HG02798 (cell line): ENCODE data around the gene TBC1D2.
A peak's percentile ranks its signal among the peaks of the same experiment; 100 is the strongest.
"Not testable (repeated sequence)": the region's sequence is repeated elsewhere in the genome, so short reads cannot be mapped to it uniquely, and the experiment has no call there.

Source experiments
- ATAC-seq: cut with Tn5 transposase; IDR thresholded peaks from one replicate; pipeline ENCODE4 v1.9.1; 2021; ENCODE audit warnings: mild to moderate bottlenecking; ENCODE audit not compliant: unreplicated experiment, poor library complexity

The TBC1D2 gene

DNA sequence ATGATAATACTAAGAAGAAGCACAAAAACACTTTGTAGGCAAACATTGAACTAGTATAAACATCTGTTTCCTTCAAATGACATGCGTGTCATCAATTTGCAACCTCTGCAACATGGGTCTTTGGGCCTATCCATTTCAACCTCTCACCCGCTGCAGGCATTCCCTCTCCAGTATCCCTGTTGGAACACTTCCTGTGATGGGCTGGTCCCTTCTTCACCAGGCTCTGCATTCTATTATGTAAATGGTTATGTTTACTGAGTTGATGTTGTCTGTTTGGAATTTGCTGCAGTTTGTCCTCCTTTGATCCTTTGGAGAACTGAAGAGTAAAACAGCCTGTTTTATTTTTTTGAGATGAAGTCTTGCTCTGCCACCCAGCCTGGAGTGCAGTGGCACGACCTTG lies 16.6 kb upstream of the TBC1D2 start:
- ATAC-seq: no peak

DNA sequence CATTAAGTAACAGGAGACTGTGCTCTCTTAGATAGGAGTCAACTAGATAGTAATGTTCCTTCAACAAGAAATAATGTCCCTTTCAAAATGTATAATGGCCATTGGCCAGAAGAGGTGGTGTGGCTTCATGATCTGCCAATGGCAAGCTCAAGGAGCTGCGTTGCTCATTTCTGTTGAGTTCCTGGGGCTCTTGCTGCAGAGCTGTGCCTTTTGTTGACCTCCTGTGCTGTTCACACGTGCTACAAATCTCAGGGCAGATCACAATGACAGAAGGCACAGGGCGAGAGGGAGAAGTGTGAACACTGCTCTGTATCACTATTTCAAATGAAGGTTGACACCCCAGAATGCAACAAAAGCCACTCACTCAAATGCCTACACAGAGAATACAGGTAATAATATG lies 16.0 kb upstream of the TBC1D2 start:
- ATAC-seq: no peak

DNA sequence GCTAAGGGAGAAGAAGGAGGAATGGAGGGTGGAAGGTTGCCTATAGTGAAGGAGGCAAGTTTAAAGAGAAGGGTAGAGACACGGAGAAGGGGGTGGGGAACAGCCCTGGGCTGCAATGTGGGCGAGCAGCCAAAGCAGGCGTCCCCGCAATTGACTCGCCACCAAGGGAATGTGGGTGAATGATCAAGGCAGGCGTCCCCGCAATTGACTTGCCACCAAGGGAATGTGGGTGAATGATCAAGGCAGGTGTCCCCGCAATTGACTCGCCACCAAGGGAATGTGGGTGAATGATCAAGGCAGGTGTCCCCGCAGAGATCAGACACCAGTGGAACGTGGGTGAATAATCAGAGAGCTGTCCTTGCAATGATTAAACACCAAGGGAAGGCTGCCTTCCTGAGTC lies 14.8 kb upstream of the TBC1D2 start:
- not testable (repeated sequence) for ATAC-seq

DNA sequence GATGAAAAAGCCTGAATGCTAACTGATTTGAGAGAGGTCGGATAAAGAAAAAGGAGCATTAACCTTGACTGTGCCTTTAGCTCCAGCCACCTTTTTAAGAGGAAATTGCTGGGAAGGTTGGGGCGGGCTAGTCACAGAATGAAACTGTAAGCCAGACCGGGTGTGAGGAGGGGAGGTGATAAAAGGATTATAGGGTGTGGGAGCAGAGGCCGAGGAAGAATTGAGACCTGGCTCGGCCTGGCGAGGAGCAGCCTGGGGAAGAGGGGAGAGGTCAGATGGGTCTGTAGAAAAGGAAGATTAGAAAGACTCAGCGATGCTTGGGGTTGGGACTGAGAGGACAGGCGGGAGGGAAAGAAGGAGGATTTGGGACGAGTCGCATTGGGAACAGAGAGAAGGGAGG lies 14.2 kb upstream of the TBC1D2 start:
- not testable (repeated sequence) for ATAC-seq

DNA sequence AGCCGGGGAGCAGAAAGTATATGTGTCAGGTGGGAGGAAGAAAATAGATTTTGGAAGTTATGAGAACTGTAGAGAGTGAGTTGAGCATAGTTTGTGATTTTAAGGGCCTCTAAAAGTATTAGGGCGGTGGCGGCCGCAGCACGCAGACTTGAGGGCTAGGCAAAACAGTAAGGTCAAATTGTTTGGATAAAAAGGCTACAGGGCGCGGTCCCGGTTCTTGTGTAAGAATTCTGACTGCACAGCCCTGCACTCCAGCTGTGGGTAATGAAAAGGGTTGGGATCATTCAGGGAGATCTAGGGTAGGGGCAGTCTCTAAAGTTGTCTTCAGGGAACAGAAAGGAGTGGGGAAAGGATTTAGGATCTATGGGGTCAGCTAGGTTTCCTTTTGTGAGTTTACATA lies 12.1 kb upstream of the TBC1D2 start:
- ATAC-seq: not testable (repeated sequence)

DNA sequence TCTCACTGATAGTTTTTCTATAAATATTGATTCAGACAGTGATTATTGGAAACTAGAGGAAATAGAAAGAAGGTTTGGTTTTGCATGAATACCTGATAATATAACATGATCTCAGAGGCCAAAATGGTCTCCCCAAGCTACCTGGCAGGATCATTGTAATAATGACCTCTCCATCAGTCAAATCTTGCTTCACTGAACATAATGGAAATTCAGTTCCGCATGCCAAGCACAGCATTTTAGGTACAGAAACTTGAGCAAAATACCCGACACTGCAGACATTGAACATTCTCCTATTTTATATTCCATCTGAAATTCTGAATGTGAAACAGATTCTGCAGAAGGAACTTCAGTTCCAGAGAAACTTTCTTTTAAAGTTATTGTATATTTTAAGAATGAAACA lies 9.1 kb upstream of the TBC1D2 start:
- ATAC-seq: no peak

DNA sequence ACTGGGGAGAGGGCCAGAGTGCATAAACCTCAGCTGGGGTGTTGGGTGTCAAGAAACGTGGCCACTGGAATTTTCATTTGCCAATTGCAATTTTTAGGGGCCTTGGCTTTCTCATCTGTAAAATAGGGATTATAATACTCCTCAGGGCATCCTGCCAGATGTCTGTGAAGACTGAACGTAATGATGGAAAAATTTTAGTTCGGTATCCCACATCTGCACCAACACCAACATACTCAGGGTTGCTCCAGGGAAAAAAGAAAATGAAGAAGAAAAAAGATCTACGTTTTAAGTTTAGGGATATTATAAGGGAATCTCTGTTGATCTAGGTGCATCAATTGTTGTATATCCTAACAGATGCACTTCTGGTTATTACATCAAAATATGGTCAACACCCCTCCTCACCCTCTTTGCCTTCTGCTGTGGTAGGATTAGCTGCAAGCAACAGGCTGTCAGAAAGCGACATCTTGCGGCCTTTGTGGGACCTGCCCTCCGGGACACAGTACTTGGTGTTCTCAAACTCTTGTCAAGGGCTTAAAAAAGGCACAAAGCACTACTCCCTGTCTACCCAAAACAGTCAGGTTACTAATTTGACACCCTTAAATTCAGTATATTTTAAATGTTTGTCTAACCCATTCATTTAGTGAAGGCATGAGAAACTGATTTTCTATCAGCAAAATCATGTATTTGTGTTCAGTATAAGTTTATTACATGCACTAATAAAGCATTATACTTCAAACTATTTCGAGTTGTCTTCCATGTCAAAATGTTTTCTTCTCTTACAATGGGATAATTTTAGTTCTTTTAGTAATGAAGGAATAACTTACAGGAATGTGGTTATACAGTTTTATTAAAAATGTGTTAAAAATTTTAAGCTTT lies 8.3 kb upstream of the TBC1D2 start:
- peak; percentile 85 for ATAC-seq

DNA sequence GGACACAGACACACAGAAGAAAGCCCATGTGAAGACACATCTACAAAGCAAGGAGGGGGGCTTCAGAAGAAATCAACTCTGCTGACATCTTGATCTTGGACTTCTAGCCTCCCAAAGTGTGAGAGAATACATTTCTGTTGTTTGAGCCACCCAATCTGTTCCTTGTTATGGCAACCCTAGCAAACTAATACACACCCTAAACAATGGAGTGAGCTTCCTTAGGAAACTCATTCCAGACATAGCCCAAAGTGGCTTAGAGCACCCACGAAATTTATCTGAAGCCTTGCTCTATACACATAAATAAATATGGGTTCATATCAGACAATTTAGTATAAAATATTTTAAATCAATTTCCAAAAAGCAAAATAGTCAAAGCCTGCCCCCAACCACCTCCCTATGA lies 7.6 kb upstream of the TBC1D2 start:
- no peak for ATAC-seq

DNA sequence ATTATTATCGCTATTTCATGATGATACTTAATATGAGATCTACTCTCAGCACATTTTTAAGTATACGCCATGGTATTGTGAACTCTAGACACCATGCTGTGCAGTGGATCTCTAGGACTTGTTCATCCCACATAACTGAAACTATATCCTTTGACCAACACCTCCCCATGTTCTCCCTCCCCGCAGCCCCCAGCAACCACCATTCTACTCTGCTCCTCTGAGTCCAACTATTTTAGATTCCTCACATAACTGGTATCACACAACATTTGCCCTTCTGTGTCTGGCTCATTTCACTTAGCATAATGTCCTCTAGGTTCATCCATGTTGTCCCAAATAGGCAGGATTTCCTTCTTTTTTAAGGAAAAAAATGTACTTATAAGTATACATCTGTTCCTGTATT lies 6.6 kb upstream of the TBC1D2 start:
- ATAC-seq: no peak

DNA sequence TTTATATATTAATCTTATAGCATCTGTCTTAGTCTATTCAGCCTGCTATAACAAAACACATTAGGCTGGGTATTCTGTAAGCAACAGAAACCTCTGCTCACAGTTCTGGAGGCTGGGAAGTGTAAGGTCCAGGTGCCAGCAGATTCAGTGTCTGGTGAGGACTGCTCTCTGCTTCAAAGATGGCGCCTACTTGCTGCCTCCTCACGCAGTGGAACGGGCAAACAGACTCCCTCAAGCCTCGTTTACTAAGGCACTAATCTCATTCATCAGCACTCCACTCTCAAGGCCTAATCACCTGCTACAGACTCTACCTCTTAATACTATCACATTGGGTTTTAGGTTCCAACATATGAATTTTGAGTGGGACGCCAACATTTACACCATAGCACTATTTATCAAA lies 5.2 kb upstream of the TBC1D2 start:
- no peak for ATAC-seq

DNA sequence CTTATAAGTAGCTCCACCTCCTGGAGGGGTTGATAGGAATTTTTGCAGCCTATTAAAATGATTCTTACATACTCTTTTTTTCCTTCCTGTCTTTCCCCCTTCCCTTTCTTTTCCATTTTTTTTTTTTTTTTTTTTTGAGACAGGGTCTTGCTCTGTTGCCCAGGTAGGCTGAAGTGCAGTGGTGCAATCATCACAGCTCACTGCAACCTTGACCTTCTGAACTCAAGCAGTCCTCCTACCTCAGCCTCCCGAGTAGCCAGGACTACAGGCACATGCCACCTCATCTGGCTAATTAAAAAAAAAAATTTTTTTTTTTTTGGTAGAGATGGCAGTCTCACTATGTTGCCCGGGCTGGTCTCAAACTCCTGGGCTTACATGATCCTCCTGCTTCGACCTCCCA lies 4.3 kb upstream of the TBC1D2 start:
- no peak for ATAC-seq

DNA sequence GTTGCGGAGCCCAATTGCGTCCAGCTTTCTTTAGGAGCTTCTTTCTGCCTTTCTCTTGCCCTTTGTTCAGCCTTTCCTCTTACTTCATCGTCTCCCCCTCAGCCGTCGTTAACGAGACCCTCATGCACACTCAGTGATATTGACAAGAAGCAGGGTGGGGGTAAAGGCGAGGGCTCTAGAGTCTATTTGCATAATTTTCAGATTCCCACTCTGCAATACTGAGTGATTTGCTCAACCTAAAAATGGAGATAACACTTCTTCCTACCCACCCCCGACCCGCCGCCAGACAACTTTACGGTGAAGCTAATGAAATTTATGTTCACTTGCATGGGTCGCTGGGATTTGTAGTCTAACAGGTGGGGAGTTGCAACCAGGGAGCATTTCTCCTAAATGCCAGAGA lies 1.3 kb upstream of the TBC1D2 start:
- ATAC-seq: no peak

DNA sequence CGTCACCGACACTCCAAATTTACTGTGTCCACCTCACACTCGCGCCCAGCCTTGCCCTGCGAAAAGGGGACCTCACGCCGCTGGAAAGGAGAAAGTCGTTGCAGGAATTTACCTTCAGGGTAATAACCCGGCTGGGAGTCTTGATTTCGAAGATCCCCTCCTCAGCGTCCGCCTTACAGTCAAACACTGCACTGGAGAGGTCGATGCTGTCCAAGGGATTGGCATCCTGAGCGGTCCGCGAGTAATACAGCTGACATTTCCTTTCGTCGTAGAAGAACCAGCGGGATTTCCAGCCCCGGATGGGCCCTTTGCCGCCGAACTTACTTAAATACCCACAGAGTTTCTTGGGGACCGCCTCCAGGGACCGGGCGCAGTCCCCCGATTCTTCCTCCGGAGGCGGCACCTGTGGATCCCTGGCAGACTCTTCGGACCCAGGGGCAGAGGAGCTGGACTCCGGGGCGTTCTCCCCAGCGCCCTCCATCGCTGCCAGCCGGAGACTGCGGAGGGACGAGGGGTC lies 330 bp downstream of the TBC1D2 start:
- ATAC-seq: peak; percentile 3

DNA sequence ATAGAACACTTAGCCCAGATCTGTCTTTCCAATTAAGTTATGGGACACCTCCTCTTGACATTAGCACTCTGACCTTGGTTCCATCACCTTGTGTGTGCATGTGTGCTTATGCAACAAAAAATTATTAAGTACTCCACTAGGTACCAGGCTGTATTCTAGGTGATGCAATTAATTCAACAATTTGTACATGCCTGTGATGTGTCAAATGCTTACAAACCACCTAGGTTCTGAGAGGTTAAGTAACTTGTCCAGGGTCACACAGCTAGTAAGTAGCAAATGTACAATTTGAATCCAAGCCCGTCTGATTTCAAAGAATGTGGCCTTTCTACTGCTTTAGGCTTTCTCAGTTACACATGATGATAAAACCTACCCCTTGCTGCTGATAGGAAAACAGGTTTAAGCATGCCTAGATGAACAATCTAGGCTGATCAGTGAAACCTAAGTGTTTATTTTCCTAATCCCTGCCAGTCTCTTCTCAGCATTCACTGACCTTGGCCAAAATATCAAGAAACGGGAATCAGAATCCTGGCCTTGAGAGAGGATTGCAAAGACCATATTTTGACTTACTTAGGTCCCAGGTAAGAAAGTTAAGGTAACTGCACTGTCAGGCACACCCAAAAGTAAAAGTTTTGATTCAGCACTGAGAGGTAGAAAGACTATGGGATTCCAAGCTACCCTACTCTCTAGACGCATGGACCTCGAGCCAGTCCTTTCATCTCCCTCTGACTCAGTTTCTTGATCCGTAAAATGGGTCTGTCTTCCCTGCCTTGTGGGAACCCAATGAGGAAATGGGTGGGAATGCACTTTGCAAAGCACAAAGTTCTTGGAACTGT lies 1.0 kb downstream of the TBC1D2 start:
- no peak for ATAC-seq

DNA sequence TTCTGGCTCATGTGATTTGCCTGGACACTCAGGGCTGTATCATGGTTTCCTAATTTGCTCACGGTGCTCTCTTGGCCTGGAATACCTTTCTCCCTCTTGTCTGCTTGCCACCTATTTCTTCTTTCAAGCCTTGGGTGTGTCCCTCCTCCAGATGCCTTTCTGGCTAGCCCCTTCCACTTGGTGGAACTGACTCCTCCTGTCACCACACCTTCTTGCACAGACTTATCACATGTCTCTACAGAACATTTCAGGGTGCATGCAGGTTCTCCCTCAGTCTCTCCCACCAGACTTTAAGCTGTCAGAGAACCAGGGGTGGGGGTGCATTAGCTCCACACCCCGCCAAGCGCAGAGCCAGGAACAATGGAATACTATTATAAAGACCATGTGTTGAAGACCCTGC lies 1.9 kb downstream of the TBC1D2 start:
- no peak for ATAC-seq

DNA sequence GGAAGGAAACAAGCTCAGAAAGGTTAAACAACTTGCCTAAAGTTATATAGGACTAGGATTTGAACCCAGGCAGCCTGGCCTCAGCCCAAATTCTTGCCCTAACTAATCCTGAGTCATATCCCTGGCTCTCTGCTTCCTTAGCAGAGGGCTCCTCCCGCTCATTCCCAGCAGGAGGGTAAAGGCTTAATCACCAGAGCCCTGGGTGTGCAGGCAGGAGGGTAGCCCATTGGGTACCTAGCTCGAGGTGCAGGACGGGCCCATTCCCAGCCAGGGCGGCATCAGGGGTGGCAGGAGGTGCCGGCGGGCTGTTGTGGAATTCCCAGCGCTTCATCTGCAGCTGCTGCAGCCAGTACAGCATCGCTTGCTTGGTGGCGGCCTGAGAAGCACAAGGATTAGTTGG lies 3.9 kb downstream of the TBC1D2 start:
- no peak for ATAC-seq

DNA sequence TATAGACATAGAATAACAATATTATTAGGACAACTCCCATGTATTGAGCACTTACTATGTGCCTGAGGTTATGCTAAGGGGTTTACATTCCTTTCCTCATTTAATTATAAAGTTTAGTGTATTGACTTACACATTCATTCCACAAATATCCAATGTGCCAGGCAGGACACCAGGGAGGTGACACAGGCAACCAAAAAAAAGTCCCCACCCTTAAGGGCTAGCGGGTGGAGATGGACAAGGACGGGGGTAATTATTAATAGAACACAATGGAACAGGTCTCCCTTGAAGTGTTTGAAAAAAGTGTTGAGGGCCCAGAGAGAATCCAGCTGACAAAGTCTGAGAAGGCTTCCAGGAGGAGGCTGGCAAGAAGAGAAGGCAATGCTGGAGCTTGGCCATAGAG lies 5.7 kb downstream of the TBC1D2 start:
- ATAC-seq: no peak

DNA sequence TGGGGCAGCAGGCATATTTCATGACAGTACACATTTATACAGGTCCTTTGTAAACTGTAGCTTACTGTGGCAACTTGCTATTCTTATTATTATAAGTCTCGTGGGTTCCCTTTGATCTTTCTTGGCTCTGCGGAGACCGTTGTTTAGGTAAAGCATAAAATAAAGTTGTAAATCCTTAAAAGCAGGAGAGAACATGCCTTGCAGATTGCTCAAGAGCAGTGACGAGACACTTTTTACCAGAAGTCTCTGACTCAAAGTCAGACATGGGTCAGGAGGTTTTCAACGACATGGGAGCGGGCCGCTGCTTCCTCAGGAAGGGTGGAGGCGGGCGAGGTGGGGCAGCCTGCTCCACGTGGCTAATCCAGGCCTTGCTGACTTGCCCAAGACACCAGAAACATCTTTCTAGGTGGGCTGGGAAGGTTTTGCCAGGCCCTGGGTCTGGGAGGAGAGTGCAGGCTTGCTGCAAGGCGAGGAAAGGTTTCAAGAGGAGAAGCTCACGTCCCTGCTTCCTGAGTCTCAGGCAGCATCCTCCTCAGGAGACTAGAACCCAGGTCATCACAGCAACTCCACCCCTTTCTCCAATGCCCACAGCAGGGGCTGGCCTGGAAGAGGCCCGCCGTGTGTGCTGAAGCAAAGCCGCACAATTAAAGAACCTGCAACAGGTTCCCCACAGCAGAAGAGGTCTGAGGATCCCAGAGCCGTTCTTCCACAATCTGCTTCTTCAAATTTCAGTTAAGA lies 6.5 kb downstream of the TBC1D2 start:
- ATAC-seq: no peak

DNA sequence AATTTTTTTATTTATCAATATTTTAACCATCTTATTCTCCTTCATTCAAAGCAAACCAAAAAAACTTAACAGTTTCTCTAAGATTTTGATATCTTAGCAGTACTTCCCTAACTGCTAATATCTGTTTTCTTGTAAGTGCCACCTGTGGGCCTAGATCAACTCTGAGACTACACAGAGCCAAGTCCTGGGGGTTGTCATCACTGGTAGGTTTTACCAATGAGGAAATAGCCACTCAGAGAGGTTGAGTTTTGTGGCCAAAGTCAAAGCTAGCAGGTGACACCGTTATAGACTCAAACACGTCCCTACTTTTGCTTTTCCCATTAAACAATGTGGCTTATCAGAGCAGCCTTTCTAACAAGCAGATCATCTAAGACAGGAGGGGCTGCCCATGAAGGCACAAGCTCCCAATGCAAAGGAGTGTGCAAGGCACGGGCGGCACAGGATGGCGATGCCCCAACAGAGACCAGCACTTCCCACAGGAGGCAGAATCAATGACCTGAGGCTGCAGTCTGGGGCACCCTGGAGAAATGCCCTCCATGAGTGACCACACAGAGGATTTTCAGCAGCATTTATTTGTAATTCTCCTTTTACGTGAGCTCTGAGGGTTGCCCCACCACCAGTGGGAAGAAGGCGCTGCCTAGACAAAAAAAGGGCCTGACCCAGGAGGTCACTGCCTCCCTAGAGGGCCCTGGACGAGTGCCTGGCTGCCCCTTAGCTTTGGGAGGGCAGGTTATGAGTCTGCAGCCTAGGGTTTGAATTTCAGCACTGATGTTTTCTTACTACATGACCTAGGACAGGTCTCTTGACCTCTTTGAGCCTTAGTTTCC lies 7.4 kb downstream of the TBC1D2 start:
- ATAC-seq: no peak

DNA sequence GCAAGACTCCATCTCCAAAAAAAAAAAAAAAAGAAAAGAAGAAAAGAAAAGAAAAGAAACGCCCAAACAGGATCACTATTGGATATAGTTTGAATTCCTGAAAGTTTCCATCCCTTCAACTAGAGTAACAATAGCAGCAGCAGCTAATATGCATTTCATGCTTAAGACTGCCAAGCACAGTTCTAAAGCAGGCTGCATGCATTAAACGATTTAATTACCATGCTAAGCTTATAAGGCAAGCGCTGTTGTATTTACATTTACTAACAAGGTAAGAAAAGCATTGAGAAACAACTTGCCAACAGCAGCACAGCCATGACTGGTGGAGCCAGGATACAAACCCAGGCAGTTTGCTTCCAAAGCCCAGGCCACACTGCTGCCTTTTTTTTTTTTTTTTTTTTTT lies 13.0 kb downstream of the TBC1D2 start:
- no peak for ATAC-seq
